ENCODE measurements around the gene CORIN. TPM values are rescaled to one million over a fixed set of nuclear protein-coding genes. Genes with fewer than 3 reads are reported as not detected.

CORIN gene
- total and polyA plus RNA-seq, 10 of the 15 experiments (the other 5 are each of a cell fraction or from before 2014, with no cell fraction given) = 0.02 to 0.45 (median 0.09) TPM; not detected in 3

DNA sequence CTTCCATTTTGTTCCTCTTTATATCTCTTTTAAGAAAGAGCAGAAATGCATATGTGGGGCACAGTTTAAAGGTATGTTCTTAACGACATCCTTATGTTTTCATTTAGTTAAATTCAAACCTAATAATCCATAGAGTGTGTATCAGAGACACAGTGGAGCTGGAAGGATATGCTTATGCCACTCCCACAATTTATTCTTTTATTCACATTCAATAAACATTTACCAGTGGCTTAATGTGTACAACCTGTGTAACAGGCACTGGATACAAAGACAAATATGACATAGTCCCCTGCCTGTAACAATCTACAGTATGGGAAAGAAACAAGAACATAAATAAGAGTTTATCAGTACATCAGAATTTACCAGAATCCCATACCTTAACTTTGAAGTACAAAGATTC, 22.4 kb upstream of the CORIN start:
- in situ Hi-C loops (cut with MboI) = no loop called here
- POLR2A ChIA-PET = no interaction called here

DNA sequence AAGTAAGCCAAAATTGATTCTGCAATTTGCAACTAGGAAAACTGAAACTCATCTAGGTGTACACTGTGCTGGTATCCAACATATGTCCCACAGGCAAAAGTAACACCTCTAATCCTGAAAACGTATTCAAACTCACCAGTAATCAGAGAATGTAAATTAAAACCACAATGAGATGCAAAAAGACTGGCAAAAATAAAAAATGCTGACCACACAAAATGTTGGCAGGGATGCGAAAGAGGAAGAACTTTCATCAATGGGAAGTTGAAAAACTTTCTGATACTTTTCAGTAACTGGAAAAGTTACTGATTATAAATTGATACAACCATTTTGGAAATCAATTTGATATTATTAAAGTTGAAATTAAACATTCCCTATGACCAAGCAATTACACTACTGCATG, 20.1 kb upstream of the CORIN start:
- CTCF ChIA-PET = no interaction called here
- intact Hi-C loops (cut with micrococcal nuclease; ENCODE audit: unreplicated experiment) (no loop called here), in situ Hi-C loops (cut with MboI) (no loop called here)
- Histone ChIP-seq H3K36me3 (ENCODE audit: control insufficient read depth in 2 of 2, insufficient read depth in 2 of 2, low read length in 1 of 2) (peaks cover 0 to 9% of the 10 kb centered on the region in 2 experiments; a peak in 2 of 4 replicates), H4K20me1 (ENCODE audit: control insufficient read depth, insufficient read depth) (no peaks in the 10 kb centered on the region), H3K27ac (ENCODE audit: control insufficient read depth, insufficient read depth) (no peak overlapping the region), H3K4me1 (ENCODE audit: control insufficient read depth, insufficient read depth, low read length) (no peaks in the 10 kb centered on the region), H3K9ac (ENCODE audit: control insufficient read depth, insufficient read depth, low read length) (no peak overlapping the region), H3K27me3 (replicated peaks in 1 of 2; ENCODE audit: control insufficient read depth in 2 of 2, insufficient read depth in 2 of 2, low read length in 1 of 2) (no peaks in the 10 kb centered on the region), H3K4me3 (no peak overlapping the region), H3K9me3 (replicated peaks; ENCODE audit: control insufficient read depth, insufficient read depth, low read length) (no peaks in the 10 kb centered on the region), H3K79me2 (ENCODE audit: control insufficient read depth, insufficient read depth, low read length) (no peaks in the 10 kb centered on the region), H2AFZ (ENCODE audit: control insufficient read depth, low read depth, low read length) (no peak overlapping the region), H3K4me2 (ENCODE audit: control insufficient read depth, insufficient read depth) (no peak overlapping the region)
- ATAC-seq (no peak), DNase-seq (ENCODE audit: low read depth, low spot score) (no peak), FAIRE-seq (no peak)
- WGBS (ENCODE audit: insufficient coverage, insufficient replicate concordance, low lambda C conversion rate, missing lambda C conversion rate) = 48% methylated on average over 2 of the region's 2 CpGs
- POLR2A ChIA-PET = no interaction called here
- SMC1A ChIA-PET (ENCODE audit: uncharacterized antibody, unreplicated experiment) = no interaction called here
- RAD21 ChIA-PET (ENCODE audit: unreplicated experiment) = no interaction called here
- BruUV-seq (replicated peaks) = no TSS peak
- TF ChIP-seq CEBPB (IDR thresholded peaks at IDR 0.05; ENCODE audit: borderline replicate concordance in 1 of 2, low read depth in 2 of 2, low read length in 2 of 2) (no peak), ZNF24 (IDR thresholded peaks at IDR 0.05) (no peak), ZNF384 (IDR thresholded peaks at IDR 0.05; ENCODE audit: borderline replicate concordance, low read depth, low read length) (no peak), SMC3 (IDR thresholded peaks at IDR 0.05; ENCODE audit: borderline replicate concordance, low read length) (no peak), RBBP5 (conservative IDR thresholded peaks at IDR 0.05) (no peak)
- TF ChIP-seq, protein P1, sequence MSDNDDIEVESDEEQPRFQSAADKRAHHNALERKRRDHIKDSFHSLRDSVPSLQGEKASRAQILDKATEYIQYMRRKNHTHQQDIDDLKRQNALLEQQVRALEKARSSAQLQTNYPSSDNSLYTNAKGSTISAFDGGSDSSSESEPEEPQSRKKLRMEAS (IDR thresholded peaks at IDR 0.05; ENCODE audit: low read depth, low read length) = no peak

More for the DNA sequence above, 22.4 kb upstream of the CORIN start:
- Histone ChIP-seq H3K36me3 (ENCODE audit: control insufficient read depth in 2 of 2, insufficient read depth in 2 of 2, low read length in 1 of 2) (peaks cover 0 to 2% of the 10 kb centered on the region in 2 experiments; a peak in 2 of 4 replicates), H3K4me2 (ENCODE audit: control insufficient read depth, insufficient read depth) (no peak overlapping the region), H3K79me2 (ENCODE audit: control insufficient read depth, insufficient read depth, low read length) (no peaks in the 10 kb centered on the region), H3K4me3 (no peak overlapping the region), H2AFZ (ENCODE audit: control insufficient read depth, low read depth, low read length) (no peak overlapping the region), H3K9me3 (replicated peaks; ENCODE audit: control insufficient read depth, insufficient read depth, low read length) (no peaks in the 10 kb centered on the region), H3K4me1 (ENCODE audit: control insufficient read depth, insufficient read depth, low read length) (no peaks in the 10 kb centered on the region), H4K20me1 (ENCODE audit: control insufficient read depth, insufficient read depth) (no peaks in the 10 kb centered on the region), H3K9ac (ENCODE audit: control insufficient read depth, insufficient read depth, low read length) (no peak overlapping the region), H3K27me3 (replicated peaks in 1 of 2; ENCODE audit: control insufficient read depth in 2 of 2, insufficient read depth in 2 of 2, low read length in 1 of 2) (no peaks in the 10 kb centered on the region), H3K27ac (ENCODE audit: control insufficient read depth, insufficient read depth) (no peak overlapping the region)
- ChIA-PET RAD21 (ENCODE audit: unreplicated experiment) (no interaction called here), SMC1A (ENCODE audit: uncharacterized antibody, unreplicated experiment) (no interaction called here), CTCF (no interaction called here)
- BruUV-seq (replicated peaks) = no TSS peak
- TF ChIP-seq EGR1 (IDR thresholded peaks at IDR 0.05; ENCODE audit: borderline replicate concordance in 1 of 2, low read depth in 2 of 2, low read length in 2 of 2) (no peak), IRF4 (IDR thresholded peaks at IDR 0.05; ENCODE audit: low read depth, low read length) (no peak)
- intact Hi-C loops (cut with micrococcal nuclease; ENCODE audit: unreplicated experiment) = no loop called here
- 95% methylated on average over 1 of the region's 1 CpG for WGBS (ENCODE audit: insufficient coverage, insufficient replicate concordance, low lambda C conversion rate, missing lambda C conversion rate)
- FAIRE-seq = no peak
- no peak for DNase-seq (ENCODE audit: low read depth, low spot score)
- no peak for ATAC-seq

Measured in GM12878 (cell line).